Hepatocyte (in vitro differentiated cells): ENCODE measurements around the gene MYO18B. TPM values are rescaled to one million over a fixed set of nuclear protein-coding genes. Genes with fewer than 3 reads are reported as not detected.

Experiments
- DNase-seq: peaks from one replicate; pipeline ENCODE4 v3.0.0-alpha.2; 2016; ENCODE audit warnings: low spot score
- H2AFZ ChIP-seq: fragments of 200-600 bp; sonication (generic); 2 replicates; pipeline ENCODE4 v1.6.0; 2016; ENCODE audit warnings: antibody characterized with exemption, mild to moderate bottlenecking
- H3K27ac ChIP-seq: fragments of 200-600 bp; sonication (generic); 2 replicates; pipeline ENCODE4 v1.5.1; 2016; ENCODE audit warnings: mild to moderate bottlenecking
- H3K27me3 ChIP-seq: fragments of 200-600 bp; sonication (generic); 2 replicates; pipeline ENCODE4 v1.6.1; 2016
- H3K36me3 ChIP-seq: fragments of 200-600 bp; sonication (generic); replicated peaks from 2 replicates; pipeline ENCODE4 v1.5.1; 2016; ENCODE audit warnings: low read depth; ENCODE audit not compliant: insufficient read depth
- H3K4me1 ChIP-seq: fragments of 200-600 bp; sonication (generic); 2 replicates; pipeline ENCODE4 v1.5.1; 2016; ENCODE audit warnings: mild to moderate bottlenecking, moderate library complexity; ENCODE audit not compliant: insufficient read depth
- H3K4me2 ChIP-seq: fragments of 200-600 bp; sonication (generic); 2 replicates; pipeline ENCODE4 v1.6.0; 2016
- H3K4me3 ChIP-seq: fragments of 200-600 bp; sonication (generic); 2 replicates; pipeline ENCODE4 v1.5.1; 2016; ENCODE audit warnings: mild to moderate bottlenecking
- H3K79me2 ChIP-seq: fragments of 200-600 bp; sonication (generic); 2 replicates; pipeline ENCODE4 v1.6.0; 2017; ENCODE audit warnings: mild to moderate bottlenecking
- H3K9me2 ChIP-seq: fragments of 200-600 bp; sonication (generic); replicated peaks from 2 replicates; pipeline ENCODE4 v1.6.0; 2017; ENCODE audit warnings: mild to moderate bottlenecking; ENCODE audit not compliant: insufficient read depth
- H3K9me3 ChIP-seq: fragments of 200-600 bp; sonication (generic); 2 replicates; pipeline ENCODE4 v1.5.1; 2016; ENCODE audit warnings: low read depth, mild to moderate bottlenecking
- H4K20me1 ChIP-seq: fragments of 200-600 bp; sonication (generic); 2 replicates; pipeline ENCODE4 v1.6.0; 2016; ENCODE audit warnings: mild to moderate bottlenecking; ENCODE audit not compliant: insufficient read depth, poor library complexity, severe bottlenecking
- EZH2 ChIP-seq: fragments of 200-600 bp; sonication (generic); IDR thresholded peaks from 2 replicates; pipeline ENCODE4 v1.6.1; 2016; ENCODE audit warnings: antibody characterized with exemption, mild to moderate bottlenecking, borderline replicate concordance
- EZH2phosphoT487 ChIP-seq: fragments of 200-600 bp; sonication (generic); IDR thresholded peaks from one replicate; pipeline ENCODE4 v1.6.1; 2018; ENCODE audit warnings: antibody characterized with exemption, mild to moderate bottlenecking, low read depth, moderate library complexity; ENCODE audit not compliant: unreplicated experiment, severe bottlenecking
- WGBS: methylation state at CpG from one replicate; pipeline ENCODE4 v1.1.6; 2016; ENCODE audit warnings: low lambda C conversion rate; ENCODE audit errors: missing lambda C conversion rate; 5-methylcytosine and 5-hydroxymethylcytosine counted together
- polyA plus RNA-seq: library from polyadenylated mRNA; unstranded; fragments of >200 nt; fragmentation: Nextera tagmentation; extraction: Ambion mirVana; gene quantifications from 2 replicates; pipeline ENCODE4 v1.2.1, GENCODE V29; 2016
- total RNA-seq: library from RNA; depleted of rRNA; stranded (reverse); fragments of >200 nt; gene quantifications from 2 replicates; pipeline ENCODE4 v1.2.3, GENCODE V29; 2014
- TF ChIP-seq, protein P1 (sequence below): fragments of 200-600 bp; sonication (generic); IDR thresholded peaks from 2 replicates; pipeline ENCODE4 v1.5.1; 2016; ENCODE audit warnings: antibody characterized with exemption, mild to moderate bottlenecking; ENCODE audit not compliant: poor library complexity

MYO18B gene
- total and polyA plus RNA-seq, 2 experiments from 2014 or later: 0.23 TPM; not detected in 1

DNA sequence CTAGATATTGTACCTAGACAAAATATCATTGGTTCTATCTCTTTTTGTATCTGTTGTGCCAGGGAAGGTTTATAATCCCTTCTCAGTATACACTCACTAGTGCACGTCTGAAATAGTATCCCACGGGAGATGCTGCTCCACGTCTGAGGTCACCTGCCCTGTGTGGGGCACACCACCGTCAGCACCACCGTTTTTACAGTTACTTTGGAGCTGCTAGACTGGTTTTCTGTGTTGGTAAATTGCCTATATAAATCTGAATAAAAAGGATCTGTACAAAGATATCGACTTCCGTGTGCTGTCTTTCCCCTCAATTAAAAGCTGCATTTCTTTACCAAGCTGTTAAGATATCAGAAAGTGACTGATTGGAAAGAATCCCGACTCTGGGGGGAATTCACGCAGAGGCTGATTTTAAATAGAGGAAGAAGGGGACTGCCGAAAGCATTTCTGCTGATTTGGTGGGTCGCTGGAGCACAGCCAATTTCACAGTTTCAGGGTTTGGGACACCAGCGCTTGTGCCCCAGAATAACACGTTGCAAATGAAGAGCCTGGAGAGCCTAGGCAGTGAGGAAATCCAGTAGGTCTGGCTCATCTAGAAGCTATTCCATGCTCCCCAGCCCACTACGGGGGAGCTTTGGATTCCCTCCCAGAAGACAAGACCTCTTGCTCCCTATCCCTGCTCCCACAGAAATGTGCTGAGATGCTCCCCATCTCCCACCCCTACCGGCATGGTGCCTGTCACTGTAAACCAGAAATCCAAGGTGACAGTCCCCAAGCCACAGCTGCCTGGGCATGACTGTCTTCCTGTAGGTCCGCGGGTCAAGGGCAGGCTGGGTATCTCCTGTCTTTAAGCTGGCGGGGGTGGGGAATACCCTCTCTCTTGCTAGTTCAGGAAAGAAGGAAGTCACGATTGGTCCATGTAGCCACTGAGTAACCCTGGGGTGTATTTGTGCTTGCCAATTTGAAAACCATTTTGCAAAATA is 12.7 kb upstream of the MYO18B start:
- Histone ChIP-seq H3K36me3 (no peaks in the 10 kb centered on the region), H2AFZ (no peak overlapping the region), H3K4me2 (no peak overlapping the region), H4K20me1 (no peaks in the 10 kb centered on the region), H3K9me2 (no peaks in the 10 kb centered on the region), H3K4me3 (no peak overlapping the region), H3K79me2 (no peaks in the 10 kb centered on the region), H3K4me1 (no peaks in the 10 kb centered on the region), H3K9me3 (no peaks in the 10 kb centered on the region), H3K27me3 (no peaks in the 10 kb centered on the region), H3K27ac (no peak overlapping the region)
- 83% methylated on average over 19 of the region's 19 CpGs for WGBS
- DNase-seq: no peak
- TF ChIP-seq EZH2 (no peak), EZH2phosphoT487 (no peak)
- TF ChIP-seq, protein P1, sequence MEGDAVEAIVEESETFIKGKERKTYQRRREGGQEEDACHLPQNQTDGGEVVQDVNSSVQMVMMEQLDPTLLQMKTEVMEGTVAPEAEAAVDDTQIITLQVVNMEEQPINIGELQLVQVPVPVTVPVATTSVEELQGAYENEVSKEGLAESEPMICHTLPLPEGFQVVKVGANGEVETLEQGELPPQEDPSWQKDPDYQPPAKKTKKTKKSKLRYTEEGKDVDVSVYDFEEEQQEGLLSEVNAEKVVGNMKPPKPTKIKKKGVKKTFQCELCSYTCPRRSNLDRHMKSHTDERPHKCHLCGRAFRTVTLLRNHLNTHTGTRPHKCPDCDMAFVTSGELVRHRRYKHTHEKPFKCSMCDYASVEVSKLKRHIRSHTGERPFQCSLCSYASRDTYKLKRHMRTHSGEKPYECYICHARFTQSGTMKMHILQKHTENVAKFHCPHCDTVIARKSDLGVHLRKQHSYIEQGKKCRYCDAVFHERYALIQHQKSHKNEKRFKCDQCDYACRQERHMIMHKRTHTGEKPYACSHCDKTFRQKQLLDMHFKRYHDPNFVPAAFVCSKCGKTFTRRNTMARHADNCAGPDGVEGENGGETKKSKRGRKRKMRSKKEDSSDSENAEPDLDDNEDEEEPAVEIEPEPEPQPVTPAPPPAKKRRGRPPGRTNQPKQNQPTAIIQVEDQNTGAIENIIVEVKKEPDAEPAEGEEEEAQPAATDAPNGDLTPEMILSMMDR: no peak

- Histone ChIP-seq H3K4me3 (no peak overlapping the region), H3K4me1 (no peaks in the 10 kb centered on the region), H3K27me3 (no peaks in the 10 kb centered on the region), H3K9me3 (no peaks in the 10 kb centered on the region), H4K20me1 (no peaks in the 10 kb centered on the region), H3K36me3 (no peaks in the 10 kb centered on the region), H3K79me2 (no peaks in the 10 kb centered on the region), H3K4me2 (no peak overlapping the region), H3K27ac (no peak overlapping the region), H3K9me2 (no peaks in the 10 kb centered on the region), H2AFZ (no peak overlapping the region)
- DNase-seq: no peak
- TF ChIP-seq EZH2: no peak
- TF ChIP-seq EZH2phosphoT487: no peak
- TF ChIP-seq, protein P1: no peak
- WGBS: 100% methylated on average over 2 of the region's 2 CpGs
Observed at GRCh38 chr22:25735650-25736049, 6.3 kb upstream of the MYO18B start.

- TF ChIP-seq EZH2phosphoT487 (no peak), EZH2 (no peak)
- Histone ChIP-seq H3K4me2 (no peak overlapping the region), H2AFZ (no peak overlapping the region), H3K27ac (no peak overlapping the region), H3K36me3 (no peaks in the 10 kb centered on the region), H3K9me3 (no peaks in the 10 kb centered on the region), H4K20me1 (no peaks in the 10 kb centered on the region), H3K4me1 (no peaks in the 10 kb centered on the region), H3K9me2 (no peaks in the 10 kb centered on the region), H3K4me3 (no peak overlapping the region), H3K27me3 (no peaks in the 10 kb centered on the region), H3K79me2 (no peaks in the 10 kb centered on the region)
- DNase-seq: no peak
- 95% methylated on average over 9 of the region's 9 CpGs for WGBS
Observed at GRCh38 chr22:25736378-25737011, 5.5 kb upstream of the MYO18B start.
